SK-N-SH (cell line): ENCODE data around the gene CERS6. TPM values are rescaled to one million over a fixed set of nuclear protein-coding genes. Genes with fewer than 3 reads are reported as not detected.

Experiments used
- CTCF ChIA-PET: fragments of 300-600, 350-600 bp; formaldehyde crosslinking; extraction: SDS; loops from one replicate; lab custom pipeline; 2021; lab: Yijun Ruan, JAX
- POLR2A ChIA-PET: fragments of 350-600 bp; sonication (Branson Sonifier 250); formaldehyde crosslinking; extraction: SDS; loops from one replicate; lab custom pipeline; 2020; ENCODE audit warnings: antibody characterized with exemption, inconsistent platforms; lab: Yijun Ruan, JAX
- DNase-seq: peaks from one replicate; pipeline ENCODE4 v3.0.0; 2012
- H2AFZ ChIP-seq: fragments of 200-600 bp; sonication (generic); 2 replicates; pipeline ENCODE4 v1.8.1; 2016; ENCODE audit warnings: antibody characterized with exemption, mild to moderate bottlenecking, low read depth
- H3F3A ChIP-seq: fragments of 200-600 bp; sonication (generic); replicated peaks from 2 replicates; pipeline ENCODE3; 2016; ENCODE audit warnings: antibody characterized with exemption, mild to moderate bottlenecking; ENCODE audit not compliant: insufficient read depth
- H3K27ac ChIP-seq, 2 experiments: fragments of 200-500 bp in 1 of 2; fragments of 200-600 bp in 1 of 2; sonication (Bioruptor generic) in 1 of 2; sonication (generic), shearing (Covaris generic) in 1 of 2; 2 replicates each; pipeline versions ENCODE4 v1.5.1 to v1.6.1; 2014 to 2016; ENCODE audit warnings: low read depth in 2 of 2, inconsistent platforms in 1 of 2, low read length in 1 of 2, mild to moderate bottlenecking in 1 of 2, mixed read lengths in 1 of 2
- H3K27me3 ChIP-seq: fragments of 200-600 bp; sonication (generic), shearing (Covaris generic); 2 replicates; pipeline ENCODE4 v1.6.1; 2016; ENCODE audit warnings: mixed run types; ENCODE audit not compliant: insufficient read depth
- H3K36me3 ChIP-seq, 2 experiments: fragments of 200-500 bp in 1 of 2; fragments of 200-600 bp in 1 of 2; sonication (Bioruptor generic) in 1 of 2; sonication (generic) in 1 of 2; replicated peaks in 1 of 2; 2 replicates each; pipeline versions ENCODE3 to v1.5.1; 2014 to 2016; ENCODE audit warnings: low read length in 1 of 2, mild to moderate bottlenecking in 1 of 2; ENCODE audit not compliant: insufficient read depth in 2 of 2, control insufficient read depth in 1 of 2
- H3K4me1 ChIP-seq, 2 experiments: fragments of 200-500 bp in 1 of 2; fragments of 200-600 bp in 1 of 2; sonication (Bioruptor generic) in 1 of 2; sonication (generic), shearing (Covaris generic) in 1 of 2; 2 replicates each; pipeline versions ENCODE4 v1.5.1 to v1.6.1; 2014 to 2016; ENCODE audit warnings: low read depth in 1 of 2, low read length in 1 of 2, mixed run types in 1 of 2; ENCODE audit not compliant: insufficient read depth in 2 of 2, control insufficient read depth in 1 of 2
- H3K4me2 ChIP-seq: fragments of 200-600 bp; sonication (generic), shearing (Covaris generic); 2 replicates; pipeline ENCODE4 v1.6.1; 2017; ENCODE audit warnings: mixed run types
- H3K4me3 ChIP-seq, 2 experiments: fragments of 200-500 bp in 1 of 2; fragments of 200-600 bp in 1 of 2; sonication (Bioruptor generic) in 1 of 2; sonication (generic), shearing (Covaris generic) in 1 of 2; 2 replicates each; pipeline versions ENCODE4 v1.5.1 to v1.8.1; 2014 to 2016; ENCODE audit warnings: low read depth in 2 of 2, inconsistent platforms in 1 of 2, low read length in 1 of 2, mild to moderate bottlenecking in 1 of 2, mixed read lengths in 1 of 2, moderate library complexity in 1 of 2
- H3K79me2 ChIP-seq: fragments of 200-600 bp; sonication (generic); 2 replicates; pipeline ENCODE4 v1.8.1; 2017; ENCODE audit warnings: mild to moderate bottlenecking; ENCODE audit not compliant: insufficient read depth
- H3K9ac ChIP-seq: fragments of 200-600 bp; sonication (generic); 2 replicates; pipeline ENCODE4 v1.6.1; 2017; ENCODE audit warnings: mixed run types
- H3K9me2 ChIP-seq: fragments of 200-600 bp; sonication (generic); 2 replicates; pipeline ENCODE4 v1.6.1; 2017; ENCODE audit warnings: mixed run types
- H3K9me3 ChIP-seq: fragments of 200-600 bp; sonication (generic); 2 replicates; pipeline ENCODE4 v1.6.1; 2017; ENCODE audit warnings: mixed run types, mild to moderate bottlenecking, moderate library complexity
- H4K20me1 ChIP-seq: fragments of 200-600 bp; sonication (generic); 2 replicates; pipeline ENCODE4 v1.6.1; 2017; ENCODE audit warnings: mild to moderate bottlenecking, mixed run types; ENCODE audit not compliant: insufficient read depth
- CTCF ChIP-seq: fragments of 200-600 bp; sonication (generic); IDR thresholded peaks from 2 replicates; pipeline ENCODE4 v1.6.1; 2017; ENCODE audit warnings: antibody characterized with exemption, mild to moderate bottlenecking, moderate library complexity
- EP300 ChIP-seq, 2 experiments: IDR thresholded peaks; 2 replicates each; pipeline versions ENCODE4 v1.4.0 to v1.6.1; 2012; ENCODE audit warnings: borderline replicate concordance in 1 of 2, low read depth in 1 of 2, low read length in 1 of 2
- FOXJ3 ChIP-seq: sonication (generic); formaldehyde crosslinking; IDR thresholded peaks from 2 replicates; pipeline ENCODE4 v1.5.1; 2020; ENCODE audit warnings: mild to moderate bottlenecking, missing genetic modification reagents
- FOXM1 ChIP-seq: IDR thresholded peaks from 2 replicates; pipeline ENCODE4 v1.4.0; 2012; ENCODE audit warnings: low read depth, mild to moderate bottlenecking
- GABPA ChIP-seq: IDR thresholded peaks from 2 replicates; pipeline ENCODE4 v1.4.0; 2012; ENCODE audit warnings: low read depth, mild to moderate bottlenecking
- MEF2A ChIP-seq: IDR thresholded peaks from 2 replicates; pipeline ENCODE4 v1.4.0; 2012; ENCODE audit warnings: low read depth, borderline replicate concordance
- NRF1 ChIP-seq: IDR thresholded peaks from 2 replicates; pipeline ENCODE4 v1.6.1; 2012; ENCODE audit warnings: low read depth, mild to moderate bottlenecking, low read length
- TAF1 ChIP-seq: IDR thresholded peaks from 2 replicates; pipeline ENCODE4 v1.6.1; 2012; ENCODE audit warnings: low read depth, mild to moderate bottlenecking, low read length, moderate library complexity, borderline replicate concordance
- USF1 ChIP-seq: IDR thresholded peaks from 2 replicates; pipeline ENCODE4 v1.4.0; 2012; ENCODE audit warnings: low read depth, borderline replicate concordance
- YY1 ChIP-seq: IDR thresholded peaks from 2 replicates; pipeline ENCODE4 v1.4.0; 2012; ENCODE audit warnings: low read depth, mild to moderate bottlenecking
- ZBTB33 ChIP-seq: IDR thresholded peaks from 2 replicates; pipeline ENCODE4 v1.4.0; 2012; ENCODE audit warnings: low read depth, borderline replicate concordance
- WGBS: methylation state at CpG from one replicate; pipeline ENCODE4 v1.1.6; 2017; ENCODE audit warnings: low lambda C conversion rate; 5-methylcytosine and 5-hydroxymethylcytosine counted together
- polyA plus RNA-seq, 3 experiments: library from polyadenylated mRNA; depleted of rRNA; stranded (reverse); fragments of >200 nt; gene quantifications; 2 replicates each; pipeline ENCODE4 v1.2.3, GENCODE V29; 2012

The CERS6 gene
- polyA plus RNA-seq, 1 of the 3 experiments (the other 2 are of a cell fraction) = 1.8 TPM

GRCh38 chr2:168775837-168776236 is 319.8 kb downstream of the CERS6 start:
- Histone ChIP-seq H3K36me3 (no peaks in the 10 kb centered on the region), H4K20me1 (no peaks in the 10 kb centered on the region), H3K79me2 (no peaks in the 10 kb centered on the region), H3K4me3 (no peak overlapping the region), H3F3A (no peaks in the 10 kb centered on the region), H3K9me3 (no peaks in the 10 kb centered on the region), H3K27me3 (no peaks in the 10 kb centered on the region), H3K4me2 (no peak overlapping the region), H2AFZ (no peak overlapping the region), H3K9me2 (no peaks in the 10 kb centered on the region), H3K27ac (no peak overlapping the region), H3K4me1 (no peaks in the 10 kb centered on the region; a peak in 1 of 4 replicates), H3K9ac (no peak overlapping the region)
- WGBS = 0% methylated on average over 1 of the region's 1 CpG
- DNase-seq = no peak
- CTCF ChIA-PET = no interaction called here
- POLR2A ChIA-PET = no interaction called here
- TF ChIP-seq CTCF (no peak), YY1 (no peak), GABPA (no peak), USF1 (no peak), NRF1 (no peak), MEF2A (no peak), EP300 (IDR thresholded peaks at IDR 0.05; ENCODE audit: borderline replicate concordance in 1 of 2, low read depth in 1 of 2, low read length in 1 of 2) (no peak), ZBTB33 (no peak), FOXJ3 (CRISPR knock-in tag) (no peak)

GRCh38 chr2:168780669-168781071 is 324.6 kb downstream of the CERS6 start:
- H3K36me3 ChIP-seq = no peaks in the 10 kb centered on the region
- CTCF ChIA-PET = no interaction called here
- H3F3A ChIP-seq = no peaks in the 10 kb centered on the region
- POLR2A ChIA-PET = no interaction called here
- no peak overlapping the region for H3K9ac ChIP-seq
- TF ChIP-seq NRF1 (no peak), FOXJ3 (CRISPR knock-in tag) (no peak), FOXM1 (no peak), ZBTB33 (no peak), TAF1 (no peak)
- no peak overlapping the region for H3K27ac ChIP-seq
- no peak overlapping the region for H3K4me2 ChIP-seq
- H2AFZ ChIP-seq = no peak overlapping the region
- H3K27me3 ChIP-seq = no peaks in the 10 kb centered on the region
- H3K4me1 ChIP-seq = no peaks in the 10 kb centered on the region
- 85% methylated on average over 1 of the region's 1 CpG for WGBS
- H3K4me3 ChIP-seq = no peak overlapping the region
- no peaks in the 10 kb centered on the region for H4K20me1 ChIP-seq
- no peak for DNase-seq
- H3K79me2 ChIP-seq = no peaks in the 10 kb centered on the region
- H3K9me3 ChIP-seq = no peaks in the 10 kb centered on the region
- H3K9me2 ChIP-seq = no peaks in the 10 kb centered on the region
